GM13977 (cell line): Measurements from ENCODE around the gene ARL11.

Source experiments
- DNase-seq: peaks from one replicate; pipeline ENCODE4 v3.0.0; 2012; ENCODE audit warnings: low spot score
- CTCF ChIP-seq: IDR thresholded peaks from 2 replicates; pipeline ENCODE4 v1.5.1; 2012; ENCODE audit warnings: mild to moderate bottlenecking, control low read depth; ENCODE audit not compliant: insufficient read depth; ENCODE audit errors: extremely low read depth, missing control alignments
- in situ Hi-C: fragments of 300-500 bp; cut with MboI; formaldehyde crosslinking; loops from one replicate; pipeline ENCODE4 v1.12.0; 2022; ENCODE audit warnings: low sequenced_read_pairs, low pct_unique_long_range_greater_than_20kb, mixed read lengths, inconsistent platforms; ENCODE audit not compliant: unreplicated experiment

ARL11 gene

GRCh38 chr13:49627831-49628652 lies at the start of gene ARL11:
Gene ARL11 (plus strand): TSS chr13:49628507. CDS start chr13:49630448, 1,941 bp downstream.
- in situ Hi-C loops, result no loop called here

GRCh38 chr13:49579501-49579900 lies 48.8 kb upstream of the ARL11 start:
- TF ChIP-seq CTCF, result no peak
- DNase-seq, result no peak
- in situ Hi-C loops, result no loop called here

More at GRCh38 chr13:49627831-49628652, at the start of gene ARL11:
- peak; percentile 83 for DNase-seq
- no peak for TF ChIP-seq CTCF

- no peak for DNase-seq
- in situ Hi-C loops, result no loop called here
- no peak for TF ChIP-seq CTCF
These were observed 47.2 kb upstream of the ARL11 start for GRCh38 chr13:49580980-49581680.

GRCh38 chr13:49584771-49585182 lies 43.5 kb upstream of the ARL11 start:
- TF ChIP-seq CTCF, result no peak
- no peak for DNase-seq
- in situ Hi-C loops, result no loop called here

- no peak for TF ChIP-seq CTCF
- peak; percentile 97 for DNase-seq
- in situ Hi-C loops, result no loop called here
These were observed 42.8 kb upstream of the ARL11 start, which contains the start of gene RCBTB1 for GRCh38 chr13:49585220-49586157. Gene RCBTB1 (minus strand): TSS chr13:49585558. CDS start chr13:49567279, 18,279 bp downstream.

- in situ Hi-C loops, result no loop called here
- no peak for DNase-seq
- TF ChIP-seq CTCF, result no peak
These were observed 41.6 kb upstream of the ARL11 start for GRCh38 chr13:49586717-49587116.
